Measurements from ENCODE around the gene SPOPL.
A peak's percentile ranks its signal among the peaks of the same experiment; 100 is the strongest.
"Not testable (repeated sequence)": the region's sequence is repeated elsewhere in the genome, so short reads cannot be mapped to it uniquely, and the experiment has no call there.

Gene SPOPL

DNA sequence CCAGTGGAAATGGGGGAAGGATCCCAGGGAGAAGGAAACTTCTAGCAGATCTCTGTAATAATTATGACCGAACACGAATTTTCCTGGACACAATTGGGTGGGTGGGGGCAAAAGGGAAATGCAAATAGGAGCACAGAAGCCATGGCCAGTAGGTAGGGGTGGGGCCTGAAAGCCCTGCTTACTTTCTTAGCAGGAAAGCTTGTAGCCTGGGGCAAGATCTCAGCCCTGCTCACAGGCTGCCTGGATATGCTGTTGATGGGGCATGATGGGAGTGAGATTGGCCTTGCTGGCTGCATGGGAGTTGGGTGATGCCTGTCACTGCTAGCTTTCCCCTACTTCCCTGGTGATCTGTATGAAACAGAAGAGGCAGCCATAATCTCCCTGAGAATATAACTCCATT is 45.9 kb upstream of the SPOPL start:
- TF ChIP-seq, protein P1, sequence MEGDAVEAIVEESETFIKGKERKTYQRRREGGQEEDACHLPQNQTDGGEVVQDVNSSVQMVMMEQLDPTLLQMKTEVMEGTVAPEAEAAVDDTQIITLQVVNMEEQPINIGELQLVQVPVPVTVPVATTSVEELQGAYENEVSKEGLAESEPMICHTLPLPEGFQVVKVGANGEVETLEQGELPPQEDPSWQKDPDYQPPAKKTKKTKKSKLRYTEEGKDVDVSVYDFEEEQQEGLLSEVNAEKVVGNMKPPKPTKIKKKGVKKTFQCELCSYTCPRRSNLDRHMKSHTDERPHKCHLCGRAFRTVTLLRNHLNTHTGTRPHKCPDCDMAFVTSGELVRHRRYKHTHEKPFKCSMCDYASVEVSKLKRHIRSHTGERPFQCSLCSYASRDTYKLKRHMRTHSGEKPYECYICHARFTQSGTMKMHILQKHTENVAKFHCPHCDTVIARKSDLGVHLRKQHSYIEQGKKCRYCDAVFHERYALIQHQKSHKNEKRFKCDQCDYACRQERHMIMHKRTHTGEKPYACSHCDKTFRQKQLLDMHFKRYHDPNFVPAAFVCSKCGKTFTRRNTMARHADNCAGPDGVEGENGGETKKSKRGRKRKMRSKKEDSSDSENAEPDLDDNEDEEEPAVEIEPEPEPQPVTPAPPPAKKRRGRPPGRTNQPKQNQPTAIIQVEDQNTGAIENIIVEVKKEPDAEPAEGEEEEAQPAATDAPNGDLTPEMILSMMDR (IDR thresholded peaks at IDR 0.05): no peak
- Histone ChIP-seq H3K27me3 (no peaks in the 10 kb centered on the region), H3K4me1 (peaks cover 0 to 22% (median 12%) of the 10 kb centered on the region in 4 donors), H3K9me3 (peaks cover 0 to 4% (median 0%) of the 10 kb centered on the region in 3 donors), H3K36me3 (no peaks in the 10 kb centered on the region), H3K27ac (no peak overlapping the region), H3K4me3 (no peak overlapping the region)
- intact Hi-C loops (cut with DNase I; ENCODE audit: low total_unique reads): no loop called here
- no peak for DNase-seq

DNA sequence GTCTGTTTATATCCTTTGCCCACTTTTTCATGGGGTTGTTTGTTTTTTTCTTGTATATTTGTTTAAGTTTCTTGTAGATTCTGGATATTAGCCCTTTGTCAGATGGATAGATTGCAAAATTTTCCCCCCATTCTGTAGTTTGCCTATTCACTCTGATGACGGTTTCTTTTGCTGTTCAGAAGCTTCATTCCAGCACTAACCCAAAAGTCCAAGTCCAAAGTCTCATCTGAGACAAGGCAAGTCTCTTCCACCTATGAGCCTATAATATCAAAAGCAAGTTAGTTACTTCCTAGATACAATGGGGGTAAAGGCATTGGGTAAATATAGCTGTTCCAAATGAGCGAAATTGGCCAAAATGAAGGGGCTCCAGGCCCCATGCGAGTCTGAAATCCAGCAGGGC is 38.9 kb upstream of the SPOPL start:
- H3K27me3 ChIP-seq; H3K36me3 ChIP-seq; H3K9me3 ChIP-seq; DNase-seq; H3K4me1 ChIP-seq; H3K4me3 ChIP-seq; H3K27ac ChIP-seq; intact Hi-C loops (cut with DNase I; ENCODE audit: low total_unique reads): not testable (repeated sequence)

- Histone ChIP-seq H3K27ac (no peak overlapping the region), H3K36me3 (no peaks in the 10 kb centered on the region), H3K27me3 (no peaks in the 10 kb centered on the region), H3K4me3 (no peak overlapping the region), H3K9me3 (no peaks in the 10 kb centered on the region), H3K4me1 (peaks cover 0 to 8% (median 6%) of the 10 kb centered on the region in 4 donors)
- intact Hi-C loops (cut with DNase I; ENCODE audit: low total_unique reads): no loop called here
- TF ChIP-seq, protein P1 (IDR thresholded peaks at IDR 0.05): no peak
- no peak for DNase-seq
These were observed 33.0 kb upstream of the SPOPL start for GRCh38 chr2:138468617-138469016.

GRCh38 chr2:138469411-138469810 is 32.2 kb upstream of the SPOPL start:
- Histone ChIP-seq H3K36me3 (no peaks in the 10 kb centered on the region), H3K9me3 (no peaks in the 10 kb centered on the region), H3K27ac (no peak overlapping the region), H3K4me3 (no peak overlapping the region), H3K4me1 (peaks cover 0 to 8% (median 6%) of the 10 kb centered on the region in 4 donors), H3K27me3 (no peaks in the 10 kb centered on the region)
- TF ChIP-seq, protein P1 (IDR thresholded peaks at IDR 0.05): no peak
- DNase-seq: no peak
- intact Hi-C loops (cut with DNase I; ENCODE audit: low total_unique reads): no loop called here

DNA sequence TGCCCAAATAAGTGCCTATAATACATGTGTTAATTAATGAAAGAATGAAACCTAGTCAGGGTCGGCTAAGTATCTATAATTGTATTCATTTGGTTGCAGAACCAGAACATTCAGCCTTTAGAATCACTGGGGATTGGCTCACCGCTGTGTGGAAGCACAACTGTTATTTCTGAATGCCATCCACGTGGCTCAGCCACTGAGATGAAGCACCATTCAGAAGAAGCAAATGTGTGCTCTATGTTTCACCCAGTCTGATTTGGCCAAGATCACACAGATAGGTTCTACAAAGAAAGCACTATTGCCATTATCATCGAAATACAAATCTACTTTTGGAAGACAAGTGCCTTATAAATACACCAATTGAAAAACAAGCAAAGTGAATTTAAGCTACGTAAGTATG is 30.6 kb upstream of the SPOPL start:
- Histone ChIP-seq H3K27ac (peak overlapping the region in 1 of 2 donors; percentile 37), H3K27me3 (no peaks in the 10 kb centered on the region), H3K36me3 (no peaks in the 10 kb centered on the region), H3K4me3 (no peak overlapping the region), H3K9me3 (no peaks in the 10 kb centered on the region), H3K4me1 (peaks cover 0 to 8% (median 6%) of the 10 kb centered on the region in 4 donors)
- TF ChIP-seq, protein P1 (IDR thresholded peaks at IDR 0.05): no peak
- no peak for DNase-seq
- intact Hi-C loops (cut with DNase I; ENCODE audit: low total_unique reads): no loop called here

- no peaks in the 10 kb centered on the region for H3K9me3 ChIP-seq
- H3K4me1 ChIP-seq: peaks cover 0 to 7% (median 4%) of the 10 kb centered on the region in 4 donors
- TF ChIP-seq, protein P1 (IDR thresholded peaks at IDR 0.05): no peak
- H3K36me3 ChIP-seq: no peaks in the 10 kb centered on the region
- intact Hi-C loops (cut with DNase I; ENCODE audit: low total_unique reads): no loop called here
- no peak for DNase-seq
- no peak overlapping the region for H3K4me3 ChIP-seq
- H3K27me3 ChIP-seq: no peaks in the 10 kb centered on the region
- H3K27ac ChIP-seq: no peak overlapping the region
These were observed 27.3 kb upstream of the SPOPL start for GRCh38 chr2:138474100-138474825.
